Neural progenitor cell (in vitro differentiated cells): ENCODE measurements around the gene ZBTB20. TPM values are rescaled to one million over a fixed set of nuclear protein-coding genes. Genes with fewer than 3 reads are reported as not detected.

Experiments
- DNase-seq: peaks from one replicate; pipeline ENCODE4 v3.0.0-alpha.2; 2016; ENCODE audit warnings: low spot score
- H2AFZ ChIP-seq: fragments of 200-600 bp; sonication (generic); replicated peaks from 2 replicates; pipeline ENCODE4 v1.6.1; 2016; ENCODE audit warnings: antibody characterized with exemption
- H3F3A ChIP-seq: fragments of 200-600 bp; sonication (generic); 2 replicates; pipeline ENCODE4 v1.6.1; 2016; ENCODE audit warnings: antibody characterized with exemption, low read depth
- H3K27ac ChIP-seq: fragments of 200-600 bp; sonication (generic); 2 replicates; pipeline ENCODE4 v1.5.1; 2016; ENCODE audit warnings: mild to moderate bottlenecking
- H3K27me3 ChIP-seq: fragments of 200-600 bp; sonication (generic); 2 replicates; pipeline ENCODE4 v1.6.1; 2016; ENCODE audit warnings: mild to moderate bottlenecking, moderate library complexity
- H3K36me3 ChIP-seq: fragments of 200-600 bp; sonication (generic); 2 replicates; pipeline ENCODE4 v1.5.1; 2016
- H3K4me1 ChIP-seq: fragments of 200-600 bp; sonication (generic); 2 replicates; pipeline ENCODE4 v1.6.1; 2016; ENCODE audit warnings: mixed run types
- H3K4me2 ChIP-seq: fragments of 200-600 bp; sonication (generic); 2 replicates; pipeline ENCODE4 v1.6.1; 2016
- H3K4me3 ChIP-seq: fragments of 200-600 bp; sonication (generic); 2 replicates; pipeline ENCODE4 v1.5.1; 2016
- H3K79me2 ChIP-seq: fragments of 200-600 bp; sonication (generic); 2 replicates; pipeline ENCODE4 v1.6.1; 2016; ENCODE audit warnings: low read depth
- H3K9ac ChIP-seq: fragments of 200-600 bp; sonication (generic); 2 replicates; pipeline ENCODE4 v1.6.1; 2016
- H3K9me3 ChIP-seq: fragments of 200-600 bp; sonication (generic); 2 replicates; pipeline ENCODE4 v1.5.1; 2016; ENCODE audit warnings: low read depth
- H4K20me1 ChIP-seq: fragments of 200-600 bp; sonication (generic); 2 replicates; pipeline ENCODE4 v1.6.1; 2016; ENCODE audit warnings: low read depth
- H3K27ac Mint-ChIP-seq: 3 replicates; pipeline ENCODE4 v1.8.0; 2021; ENCODE audit warnings: mixed read lengths
- H3K27me3 Mint-ChIP-seq: 2 replicates; pipeline ENCODE4 v1.8.0; 2022; ENCODE audit warnings: low read depth, mild to moderate bottlenecking, inconsistent platforms, moderate library complexity, mixed read lengths; ENCODE audit not compliant: insufficient read depth
- H3K36me3 Mint-ChIP-seq: 3 replicates; pipeline ENCODE4 v1.8.0; 2021; ENCODE audit warnings: mixed read lengths
- H3K4me1 Mint-ChIP-seq: 3 replicates; pipeline ENCODE4 v1.8.0; 2021; ENCODE audit warnings: mixed read lengths
- H3K4me3 Mint-ChIP-seq: 3 replicates; pipeline ENCODE4 v1.8.0; 2021; ENCODE audit warnings: mild to moderate bottlenecking, moderate library complexity, mixed read lengths
- H3K9me3 Mint-ChIP-seq: 3 replicates; pipeline ENCODE4 v1.8.0; 2020; ENCODE audit warnings: mixed read lengths
- EZH2 ChIP-seq: fragments of 200-600 bp; sonication (generic); IDR thresholded peaks from 2 replicates; pipeline ENCODE4 v1.6.1; 2017; ENCODE audit warnings: antibody characterized with exemption, mild to moderate bottlenecking, moderate library complexity
- EZH2phosphoT487 ChIP-seq: fragments of 200-600 bp; sonication (generic); IDR thresholded peaks from 2 replicates; pipeline ENCODE4 v1.6.1; 2017; ENCODE audit warnings: antibody characterized with exemption
- total RNA-seq: library from RNA; depleted of rRNA; stranded (reverse); fragments of >200 nt; gene quantifications from 2 replicates; pipeline ENCODE4 v1.2.3, GENCODE V29; 2015; ENCODE audit warnings: low replicate concordance
- TF ChIP-seq, protein P1 (sequence below): fragments of 200-600 bp; sonication (generic); IDR thresholded peaks from 2 replicates; pipeline ENCODE4 v1.5.1; 2017; ENCODE audit warnings: antibody characterized with exemption, mild to moderate bottlenecking

ZBTB20 gene
- total RNA-seq, 1 donor from 2014 or later, result 1.9 TPM

DNA sequence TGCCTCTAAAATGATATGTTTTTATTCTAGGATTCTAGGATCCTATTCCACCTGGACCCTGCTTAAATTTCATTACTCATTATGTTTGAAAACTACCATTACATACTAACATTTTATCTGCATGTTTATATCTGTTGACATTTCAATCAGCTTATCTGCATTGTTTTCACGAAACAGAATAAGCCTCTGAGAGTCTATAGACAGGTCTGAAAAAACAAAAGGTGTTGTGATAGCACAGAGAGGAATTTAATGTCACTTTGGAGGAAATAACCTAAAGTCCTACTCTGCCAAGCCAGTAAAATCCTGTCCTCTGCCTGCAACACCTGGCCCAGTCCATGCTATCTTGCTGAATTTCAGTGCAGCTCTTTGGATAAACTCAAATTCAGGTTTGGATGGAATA, 315.2 kb downstream of the ZBTB20 start:
- no peaks in the 10 kb centered on the region for H3K79me2 ChIP-seq
- H3K27ac Mint-ChIP-seq, result no peak overlapping the region
- no peaks in the 10 kb centered on the region for H3K27me3 Mint-ChIP-seq
- H4K20me1 ChIP-seq, result no peaks in the 10 kb centered on the region
- H3K27ac ChIP-seq, result no peak overlapping the region
- TF ChIP-seq, protein P1, sequence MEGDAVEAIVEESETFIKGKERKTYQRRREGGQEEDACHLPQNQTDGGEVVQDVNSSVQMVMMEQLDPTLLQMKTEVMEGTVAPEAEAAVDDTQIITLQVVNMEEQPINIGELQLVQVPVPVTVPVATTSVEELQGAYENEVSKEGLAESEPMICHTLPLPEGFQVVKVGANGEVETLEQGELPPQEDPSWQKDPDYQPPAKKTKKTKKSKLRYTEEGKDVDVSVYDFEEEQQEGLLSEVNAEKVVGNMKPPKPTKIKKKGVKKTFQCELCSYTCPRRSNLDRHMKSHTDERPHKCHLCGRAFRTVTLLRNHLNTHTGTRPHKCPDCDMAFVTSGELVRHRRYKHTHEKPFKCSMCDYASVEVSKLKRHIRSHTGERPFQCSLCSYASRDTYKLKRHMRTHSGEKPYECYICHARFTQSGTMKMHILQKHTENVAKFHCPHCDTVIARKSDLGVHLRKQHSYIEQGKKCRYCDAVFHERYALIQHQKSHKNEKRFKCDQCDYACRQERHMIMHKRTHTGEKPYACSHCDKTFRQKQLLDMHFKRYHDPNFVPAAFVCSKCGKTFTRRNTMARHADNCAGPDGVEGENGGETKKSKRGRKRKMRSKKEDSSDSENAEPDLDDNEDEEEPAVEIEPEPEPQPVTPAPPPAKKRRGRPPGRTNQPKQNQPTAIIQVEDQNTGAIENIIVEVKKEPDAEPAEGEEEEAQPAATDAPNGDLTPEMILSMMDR, result no peak
- TF ChIP-seq EZH2phosphoT487 (no peak), EZH2 (no peak)
- H3K9me3 ChIP-seq, result no peaks in the 10 kb centered on the region
- no peak overlapping the region for H3K4me2 ChIP-seq
- no peak overlapping the region for H3K4me3 ChIP-seq
- H2AFZ ChIP-seq, result no peak overlapping the region
- no peaks in the 10 kb centered on the region for H3K9me3 Mint-ChIP-seq
- peaks cover 5% of the 10 kb centered on the region for H3K4me1 Mint-ChIP-seq
- H3K36me3 ChIP-seq, result no peaks in the 10 kb centered on the region
- H3K4me1 ChIP-seq, result peaks cover 6% of the 10 kb centered on the region
- H3F3A ChIP-seq, result no peaks in the 10 kb centered on the region
- no peak overlapping the region for H3K9ac ChIP-seq
- no peak for DNase-seq
- H3K4me3 Mint-ChIP-seq, result no peak overlapping the region
- no peaks in the 10 kb centered on the region for H3K27me3 ChIP-seq
- H3K36me3 Mint-ChIP-seq, result no peaks in the 10 kb centered on the region

DNA sequence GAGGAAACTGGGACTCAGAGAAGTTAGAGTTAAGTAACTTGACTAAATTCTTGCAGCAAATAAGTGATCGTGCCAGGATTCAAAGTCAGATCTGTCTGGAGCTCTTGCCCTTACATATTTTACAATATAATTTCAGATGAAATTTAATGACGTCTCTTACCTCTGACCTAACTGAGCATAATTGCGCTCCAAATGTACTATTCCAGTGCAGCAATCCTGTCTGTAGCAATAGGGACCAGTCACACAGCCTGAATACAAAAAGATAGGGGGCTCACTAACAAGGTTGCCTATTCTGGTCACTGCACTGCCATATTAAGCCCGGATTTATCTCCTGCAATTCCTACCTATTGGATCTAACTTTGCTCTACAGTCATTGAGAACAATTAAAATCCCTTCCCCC, 316.4 kb downstream of the ZBTB20 start:
- Histone ChIP-seq H3K4me3 (no peak overlapping the region), H3F3A (no peaks in the 10 kb centered on the region), H2AFZ (no peak overlapping the region), H3K79me2 (no peaks in the 10 kb centered on the region), H4K20me1 (no peaks in the 10 kb centered on the region), H3K4me2 (no peak overlapping the region), H3K4me1 (peaks cover 6% of the 10 kb centered on the region), H3K27me3 (no peaks in the 10 kb centered on the region), H3K9ac (no peak overlapping the region), H3K27ac (no peak overlapping the region), H3K36me3 (no peaks in the 10 kb centered on the region), H3K9me3 (no peaks in the 10 kb centered on the region)
- Mint-ChIP-seq H3K9me3 (no peaks in the 10 kb centered on the region), H3K4me3 (no peak overlapping the region), H3K36me3 (no peaks in the 10 kb centered on the region), H3K4me1 (peaks cover 5% of the 10 kb centered on the region), H3K27me3 (no peaks in the 10 kb centered on the region), H3K27ac (no peak overlapping the region)
- no peak for DNase-seq
- TF ChIP-seq EZH2, result no peak
- TF ChIP-seq EZH2phosphoT487, result no peak
- TF ChIP-seq, protein P1, result no peak

DNA sequence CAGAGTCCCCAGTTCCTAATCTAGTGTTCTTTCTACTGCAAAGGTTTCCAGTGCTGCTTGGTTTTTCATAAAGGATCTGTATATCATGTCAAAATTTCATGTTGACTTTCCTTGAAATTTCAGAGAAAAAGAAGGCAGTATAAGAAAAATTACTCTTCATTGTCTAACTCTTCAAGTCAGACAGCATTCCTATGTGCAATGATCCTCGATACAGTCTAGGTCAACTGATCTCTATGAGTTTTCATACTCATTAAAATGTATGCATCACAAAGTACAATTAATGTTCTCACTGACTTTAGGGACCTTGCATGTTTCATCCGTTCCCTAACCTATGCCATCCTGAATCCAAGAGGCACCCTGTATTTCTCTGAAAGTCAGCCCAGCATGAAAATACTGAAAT, 317.3 kb downstream of the ZBTB20 start:
- no peak for DNase-seq
- no peaks in the 10 kb centered on the region for H3K36me3 ChIP-seq
- H3K4me1 ChIP-seq, result peaks cover 6% of the 10 kb centered on the region
- no peaks in the 10 kb centered on the region for H3K9me3 ChIP-seq
- no peaks in the 10 kb centered on the region for H4K20me1 ChIP-seq
- no peaks in the 10 kb centered on the region for H3K27me3 ChIP-seq
- H3F3A ChIP-seq, result no peaks in the 10 kb centered on the region
- H3K9ac ChIP-seq, result no peak overlapping the region
- H3K4me2 ChIP-seq, result no peak overlapping the region
- Mint-ChIP-seq H3K9me3 (no peaks in the 10 kb centered on the region), H3K4me3 (no peak overlapping the region), H3K4me1 (peaks cover 5% of the 10 kb centered on the region), H3K36me3 (no peaks in the 10 kb centered on the region), H3K27ac (no peak overlapping the region), H3K27me3 (no peaks in the 10 kb centered on the region)
- H3K79me2 ChIP-seq, result no peaks in the 10 kb centered on the region
- no peak overlapping the region for H2AFZ ChIP-seq
- no peak overlapping the region for H3K4me3 ChIP-seq
- H3K27ac ChIP-seq, result no peak overlapping the region
- no peak for TF ChIP-seq EZH2phosphoT487
- TF ChIP-seq EZH2, result no peak
- TF ChIP-seq, protein P1, result no peak
